Measurements from ENCODE around the gene CCDC159.
A peak's percentile ranks its signal among the peaks of the same experiment; 100 is the strongest.
"Not testable (repeated sequence)": the region's sequence is repeated elsewhere in the genome, so short reads cannot be mapped to it uniquely, and the experiment has no call there.

The CCDC159 gene

GRCh38 chr19:11346104-11346940, at the start of gene CCDC159, which contains the start of gene TMEM205:
TSS of gene CCDC159 (plus strand) at chr19:11346519. CDS start at chr19:11346607, 88 bp downstream.
TSS of gene TMEM205 (minus strand) at chr19:11346268. CDS start at chr19:11345619, 649 bp downstream.
- FAIRE-seq = peak; percentile 96

- FAIRE-seq = no peak
Observed at GRCh38 chr19:11299946-11300810, 46.1 kb upstream of the CCDC159 start.

GRCh38 chr19:11300811-11301120, 45.6 kb upstream of the CCDC159 start:
- no peak for FAIRE-seq

- no peak for FAIRE-seq
Observed at GRCh38 chr19:11304936-11305335, 41.4 kb upstream of the CCDC159 start.

GRCh38 chr19:11306337-11306736, 40.0 kb upstream of the CCDC159 start:
- FAIRE-seq = no peak

GRCh38 chr19:11320278-11320995, 25.9 kb upstream of the CCDC159 start:
- not testable (repeated sequence) for FAIRE-seq

GRCh38 chr19:11321191-11322126, 24.9 kb upstream of the CCDC159 start:
- FAIRE-seq = no peak

GRCh38 chr19:11322269-11323024, 23.9 kb upstream of the CCDC159 start:
- FAIRE-seq = no peak

- no peak for FAIRE-seq
Observed at GRCh38 chr19:11323601-11324078, 22.7 kb upstream of the CCDC159 start.

- no peak for FAIRE-seq
Observed at GRCh38 chr19:11324079-11324661, 22.1 kb upstream of the CCDC159 start.

- no peak for FAIRE-seq
Observed at GRCh38 chr19:11324748-11325389, 21.4 kb upstream of the CCDC159 start.

GRCh38 chr19:11325544-11325943, 20.8 kb upstream of the CCDC159 start:
- FAIRE-seq = no peak

- FAIRE-seq = no peak
Observed at GRCh38 chr19:11330127-11330526, 16.2 kb upstream of the CCDC159 start.

GRCh38 chr19:11331502-11331901, 14.8 kb upstream of the CCDC159 start:
- no peak for FAIRE-seq

- FAIRE-seq = no peak
Observed at GRCh38 chr19:11332822-11333221, 13.5 kb upstream of the CCDC159 start.

- not testable (repeated sequence) for FAIRE-seq
Observed at GRCh38 chr19:11333838-11334237, 12.5 kb upstream of the CCDC159 start.

GRCh38 chr19:11335449-11336146, 10.7 kb upstream of the CCDC159 start:
- no peak for FAIRE-seq

- no peak for FAIRE-seq
Observed at GRCh38 chr19:11337080-11337479, 9.2 kb upstream of the CCDC159 start.

GRCh38 chr19:11338121-11338520, 8.2 kb upstream of the CCDC159 start:
- no peak for FAIRE-seq

All from colon (tissue), 2 donors.